Measurements from ENCODE around the gene GSTT2B. TPM values are rescaled to one million over a fixed set of nuclear protein-coding genes. Genes with fewer than 3 reads are reported as not detected.
"Not testable (repeated sequence)": the region's sequence is repeated elsewhere in the genome, so short reads cannot be mapped to it uniquely, and the experiment has no call there.

The GSTT2B gene
- total RNA-seq, 1 experiment from 2014 or later: 3.0 TPM

GRCh38 chr22:23947391-23947790 is 13.6 kb downstream of the GSTT2B start:
- not testable (repeated sequence) for DNase-seq (ENCODE audit: low read depth)

- not testable (repeated sequence) for DNase-seq (ENCODE audit: low read depth)
These were observed 20.8 kb downstream of the GSTT2B start for GRCh38 chr22:23940166-23940565.

- DNase-seq (ENCODE audit: low read depth): no peak
These were observed 22.0 kb downstream of the GSTT2B start for GRCh38 chr22:23939017-23939357.

DNA sequence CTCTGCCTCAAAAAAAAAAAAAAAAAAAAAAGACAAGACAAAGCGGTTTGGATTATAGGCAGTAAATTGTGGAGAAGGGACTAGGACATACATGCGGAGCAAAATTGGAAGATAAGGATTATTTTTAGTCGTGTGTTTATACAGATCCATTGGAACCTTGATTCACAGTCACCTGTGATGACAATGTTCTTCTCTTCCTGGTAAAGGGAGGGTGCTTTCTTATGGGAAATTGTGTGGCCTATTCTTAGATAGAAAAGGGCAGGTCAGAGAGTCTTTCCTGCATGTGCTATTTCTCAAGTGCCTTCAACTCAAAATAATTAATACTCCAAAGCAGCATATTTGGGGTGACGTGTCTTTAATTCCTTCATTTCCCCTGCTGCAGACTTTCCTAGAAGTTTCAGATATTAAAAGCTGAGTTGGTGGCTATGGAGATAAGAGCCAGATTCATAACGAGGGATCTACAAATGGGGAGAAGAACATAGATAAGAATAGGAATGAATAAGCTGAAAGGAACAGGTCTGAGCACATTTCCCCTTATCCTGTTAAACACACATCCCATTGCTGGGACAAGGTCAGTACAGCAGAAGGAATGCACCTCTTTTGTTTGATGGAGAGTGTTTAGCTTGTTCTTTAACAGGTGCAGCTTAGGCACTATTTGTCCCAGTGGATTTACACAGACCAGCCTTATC is 22.5 kb downstream of the GSTT2B start:
- DNase-seq (ENCODE audit: low read depth): no peak

DNA sequence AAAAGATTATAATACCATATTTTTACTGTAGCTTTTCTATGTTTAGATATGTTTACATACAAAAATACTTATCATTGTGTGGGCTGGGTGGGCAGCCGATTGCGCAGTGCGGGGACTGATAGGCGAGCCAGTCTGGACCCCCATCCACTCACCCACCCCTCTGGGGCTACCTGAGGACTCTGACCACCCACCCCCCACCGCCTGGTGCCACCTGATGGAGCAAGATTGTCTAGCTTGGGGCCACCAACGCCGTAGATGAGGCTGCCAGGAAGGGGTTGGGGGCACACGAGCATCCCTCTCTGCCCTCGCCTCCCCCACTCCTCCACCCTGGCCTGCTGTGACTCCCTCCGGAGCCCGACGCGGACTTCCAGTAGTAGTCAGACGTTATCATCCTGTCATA is 34.4 kb downstream of the GSTT2B start:
- DNase-seq (ENCODE audit: low read depth): no peak

DNA sequence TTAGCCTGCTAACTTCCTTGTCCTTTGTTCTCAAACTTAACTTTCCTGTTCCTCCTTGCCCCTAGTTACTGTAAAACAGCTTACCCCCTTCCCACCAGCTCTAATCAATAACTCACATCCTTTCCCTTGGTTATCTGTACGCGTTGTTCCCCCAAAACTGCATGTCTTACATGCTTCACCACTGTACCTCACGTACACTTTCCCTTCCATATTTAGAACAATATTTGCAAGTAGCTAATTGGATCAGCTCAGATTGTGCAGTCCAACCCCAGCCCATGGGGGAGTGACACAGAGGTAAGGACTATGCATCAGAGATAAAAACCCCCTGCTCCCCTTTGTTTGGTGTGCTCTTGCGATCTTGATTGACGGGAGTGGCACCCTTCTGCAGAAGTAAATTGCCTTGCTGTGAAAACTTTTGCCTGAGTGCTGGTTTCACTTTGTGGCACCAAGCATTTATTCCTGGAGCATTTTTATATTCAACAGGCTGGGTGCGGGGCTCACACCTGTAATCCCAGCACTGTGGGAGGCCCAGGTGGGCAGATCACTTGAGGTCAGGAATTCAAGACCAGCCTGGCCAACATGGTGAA is 35.9 kb downstream of the GSTT2B start:
- no peak for DNase-seq (ENCODE audit: low read depth)

DNA sequence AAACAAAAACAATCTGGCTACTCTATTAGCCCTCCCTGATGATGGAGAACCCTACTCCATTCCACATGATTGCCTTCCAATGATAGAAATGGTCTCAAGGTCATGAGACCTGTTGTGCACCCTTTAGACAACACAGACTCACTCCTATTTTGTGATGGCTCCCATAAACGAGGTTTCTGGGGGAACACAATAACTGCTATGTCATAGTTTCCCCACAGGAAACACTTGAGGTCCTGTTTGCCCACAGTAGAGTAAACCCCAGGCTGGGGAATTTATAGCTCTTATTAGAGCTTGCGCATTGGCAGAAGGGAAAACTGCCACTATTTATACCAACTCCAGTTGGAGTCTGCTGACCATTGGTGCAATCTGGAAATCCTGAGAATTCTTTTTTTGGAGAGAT is 38.1 kb downstream of the GSTT2B start:
- no peak for DNase-seq (ENCODE audit: low read depth)

- peak; percentile 41 for DNase-seq (ENCODE audit: low read depth)
These were observed 39.3 kb downstream of the GSTT2B start for GRCh38 chr22:23921586-23922201.

GRCh38 chr22:23920267-23920611 is 40.8 kb downstream of the GSTT2B start:
- DNase-seq (ENCODE audit: low read depth): not testable (repeated sequence)

DNA sequence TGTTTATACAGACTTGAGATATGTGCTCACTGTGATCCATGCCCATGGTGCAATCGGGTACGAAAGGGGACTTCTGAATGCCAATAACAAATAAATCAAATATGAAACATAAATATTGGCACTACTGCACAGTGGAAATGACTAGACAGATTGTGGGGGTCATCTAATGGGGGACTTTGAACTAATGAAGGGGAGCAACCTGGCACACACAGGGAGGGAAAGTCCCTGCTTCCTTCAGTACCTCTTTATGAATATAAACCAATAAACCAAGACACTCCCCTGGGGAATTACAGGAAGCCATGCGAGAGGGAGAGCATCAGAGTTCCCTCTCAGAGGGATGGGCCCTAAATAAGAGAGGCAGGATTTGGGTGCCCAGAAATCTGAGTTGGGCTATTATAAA is 45.7 kb downstream of the GSTT2B start:
- DNase-seq (ENCODE audit: low read depth): no peak

- DNase-seq (ENCODE audit: low read depth): peak; percentile 98
These were observed 47.2 kb downstream of the GSTT2B start for GRCh38 chr22:23913661-23914353.

DNA sequence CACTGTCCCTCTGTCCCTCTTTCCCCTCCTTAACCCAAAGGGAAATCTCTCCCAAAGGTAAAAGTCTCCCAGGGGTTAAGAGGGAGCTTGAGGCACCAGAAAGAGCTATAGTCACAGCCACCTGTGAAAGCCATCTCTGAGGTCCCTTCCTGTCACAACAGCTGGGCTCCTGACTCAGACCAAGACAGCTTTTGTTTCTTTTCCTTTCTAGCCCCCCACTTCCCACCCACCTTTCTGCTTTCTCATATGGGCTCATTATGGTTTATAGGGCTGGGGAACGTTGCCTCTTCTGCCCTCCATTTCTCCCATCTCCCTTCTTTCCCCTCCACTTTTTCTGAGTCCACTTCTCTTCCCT is 47.7 kb downstream of the GSTT2B start:
- DNase-seq (ENCODE audit: low read depth): peak; percentile 48

DNA sequence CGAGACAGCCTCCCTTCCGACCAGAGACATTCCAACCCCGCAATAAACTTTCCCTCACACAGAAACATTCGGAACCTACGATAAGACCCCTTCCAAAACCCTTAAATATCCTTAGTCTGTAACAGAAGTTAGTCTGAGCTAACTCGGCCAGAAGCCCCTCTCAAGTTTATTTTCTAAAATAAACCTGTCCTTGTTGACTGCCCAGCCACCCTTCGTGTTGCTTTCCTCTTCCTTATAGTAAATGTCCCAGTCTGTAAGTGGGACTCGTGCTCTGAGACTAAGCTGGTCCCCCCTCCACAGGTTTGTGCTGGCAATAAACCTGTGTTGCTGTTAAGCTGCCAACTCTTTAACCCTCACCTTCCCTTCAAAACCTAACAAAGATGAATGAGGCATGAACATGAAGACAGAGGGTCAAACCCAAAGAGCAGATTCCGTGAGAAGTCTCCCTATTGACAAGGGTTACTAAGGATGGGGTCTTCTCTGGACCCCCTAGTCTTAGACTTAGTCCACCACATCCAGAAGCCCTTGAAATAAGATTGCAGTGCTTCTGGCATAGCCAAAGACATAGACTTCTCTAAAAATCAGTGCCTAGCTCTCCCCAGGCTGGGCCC is 48.6 kb downstream of the GSTT2B start:
- no peak for DNase-seq (ENCODE audit: low read depth)

GRCh38 chr22:23911318-23911980 is 49.5 kb downstream of the GSTT2B start:
- no peak for DNase-seq (ENCODE audit: low read depth)

DNA sequence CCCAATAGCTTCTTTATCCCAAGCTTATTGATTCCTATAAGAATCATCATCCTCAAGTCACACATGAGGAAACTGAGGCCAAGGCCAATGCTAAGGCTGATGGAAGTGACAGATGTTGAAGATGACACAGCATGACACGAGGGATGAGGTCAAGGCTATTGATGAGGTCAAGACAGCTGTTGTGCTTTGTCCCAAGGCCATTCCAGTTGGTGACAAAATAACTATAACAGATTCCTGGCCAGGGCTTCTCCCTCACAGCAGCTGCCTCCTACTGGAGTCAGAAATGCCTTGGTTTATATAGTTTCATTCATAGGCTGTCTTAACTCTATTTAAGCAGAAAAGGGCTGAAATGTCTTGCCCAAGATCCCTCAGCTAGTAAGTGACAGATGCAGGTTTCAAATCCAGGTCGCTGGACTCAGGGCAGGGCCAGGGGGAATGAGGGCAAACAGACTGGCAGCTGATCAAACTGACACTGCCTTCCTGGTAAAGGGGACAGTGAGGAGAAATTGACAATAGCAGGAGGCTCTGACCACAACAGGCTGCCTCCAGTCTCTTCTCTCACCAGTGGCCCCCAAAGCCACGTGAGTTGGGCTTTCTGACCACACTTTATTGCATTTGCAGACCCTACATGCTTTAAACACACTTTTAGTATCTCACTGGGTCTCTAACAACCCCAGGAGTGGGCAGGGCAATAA is 50.4 kb downstream of the GSTT2B start:
- peak; percentile 63 for DNase-seq (ENCODE audit: low read depth)

GRCh38 chr22:23909296-23909898 is 51.6 kb downstream of the GSTT2B start:
- no peak for DNase-seq (ENCODE audit: low read depth)

- DNase-seq (ENCODE audit: low read depth): no peak
These were observed 52.3 kb downstream of the GSTT2B start for GRCh38 chr22:23908587-23909205.

DNA sequence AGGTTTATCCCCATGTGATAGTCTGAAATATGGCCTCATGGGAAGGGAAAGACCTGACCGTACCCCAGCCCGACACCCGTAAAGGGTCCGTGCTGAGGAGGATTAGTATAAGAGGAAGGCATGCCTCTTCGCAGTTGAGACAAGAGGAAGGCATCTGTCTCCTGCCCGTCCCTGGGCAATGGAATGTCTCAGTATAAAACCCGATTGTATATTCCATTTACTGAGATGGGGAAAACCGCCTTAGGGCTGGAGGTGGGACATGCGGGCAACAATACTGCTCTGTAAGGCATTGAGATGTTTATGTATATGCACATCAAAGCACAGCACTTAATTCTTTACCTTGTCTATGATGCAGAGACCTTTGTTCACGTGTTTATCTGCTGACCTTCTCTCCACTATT is 53.6 kb downstream of the GSTT2B start:
- not testable (repeated sequence) for DNase-seq (ENCODE audit: low read depth)
